ENCODE results near the gene NFIA.

Gene NFIA

GRCh38 chr1:61160526-61160925 is 78.2 kb downstream of the NFIA start:
- H3K4me3 ChIP-seq (replicated peaks; ENCODE audit: low read depth, low read length) = no peak overlapping the region
- TF ChIP-seq CTCF (IDR thresholded peaks at IDR 0.05; ENCODE audit: low read depth, low read length, missing control alignments) = no peak
- DNase-seq (ENCODE audit: extremely low read depth, low read depth) = no peak

- DNase-seq (ENCODE audit: extremely low read depth, low read depth) = no peak
- no peak overlapping the region for H3K4me3 ChIP-seq (replicated peaks; ENCODE audit: low read depth, low read length)
- TF ChIP-seq CTCF (IDR thresholded peaks at IDR 0.05; ENCODE audit: low read depth, low read length, missing control alignments) = no peak
These were observed 80.3 kb downstream of the NFIA start for GRCh38 chr1:61162520-61163258.

- no peak for TF ChIP-seq CTCF (IDR thresholded peaks at IDR 0.05; ENCODE audit: low read depth, low read length, missing control alignments)
- no peak overlapping the region for H3K4me3 ChIP-seq (replicated peaks; ENCODE audit: low read depth, low read length)
These were observed 81.0 kb downstream of the NFIA start for GRCh38 chr1:61163355-61163754.

GRCh38 chr1:61165402-61165801 is 83.0 kb downstream of the NFIA start:
- no peak for DNase-seq (ENCODE audit: extremely low read depth, low read depth)
- no peak overlapping the region for H3K4me3 ChIP-seq (replicated peaks; ENCODE audit: low read depth, low read length)

More at GRCh38 chr1:61163355-61163754, 81.0 kb downstream of the NFIA start:
- no peak for DNase-seq (ENCODE audit: extremely low read depth, low read depth)

GRCh38 chr1:61167309-61167708 is 84.9 kb downstream of the NFIA start:
- H3K4me3 ChIP-seq (replicated peaks; ENCODE audit: low read depth, low read length) = no peak overlapping the region
- DNase-seq (ENCODE audit: extremely low read depth, low read depth) = no peak
- TF ChIP-seq CTCF (IDR thresholded peaks at IDR 0.05; ENCODE audit: low read depth, low read length, missing control alignments) = no peak

More at GRCh38 chr1:61165402-61165801, 83.0 kb downstream of the NFIA start:
- no peak for TF ChIP-seq CTCF (IDR thresholded peaks at IDR 0.05; ENCODE audit: low read depth, low read length, missing control alignments)

GRCh38 chr1:61169045-61169444 is 86.7 kb downstream of the NFIA start:
- DNase-seq (ENCODE audit: extremely low read depth, low read depth) = no peak
- TF ChIP-seq CTCF (IDR thresholded peaks at IDR 0.05; ENCODE audit: low read depth, low read length, missing control alignments) = no peak

GRCh38 chr1:61169634-61170033 is 87.3 kb downstream of the NFIA start:
- H3K4me3 ChIP-seq (replicated peaks; ENCODE audit: low read depth, low read length) = no peak overlapping the region
- TF ChIP-seq CTCF (IDR thresholded peaks at IDR 0.05; ENCODE audit: low read depth, low read length, missing control alignments) = no peak
- no peak for DNase-seq (ENCODE audit: extremely low read depth, low read depth)

More at GRCh38 chr1:61169045-61169444, 86.7 kb downstream of the NFIA start:
- no peak overlapping the region for H3K4me3 ChIP-seq (replicated peaks; ENCODE audit: low read depth, low read length)
